ENCODE data around the gene CYP3A7.
"Not testable (repeated sequence)": the region's sequence is repeated elsewhere in the genome, so short reads cannot be mapped to it uniquely, and the experiment has no call there.

Gene CYP3A7

DNA sequence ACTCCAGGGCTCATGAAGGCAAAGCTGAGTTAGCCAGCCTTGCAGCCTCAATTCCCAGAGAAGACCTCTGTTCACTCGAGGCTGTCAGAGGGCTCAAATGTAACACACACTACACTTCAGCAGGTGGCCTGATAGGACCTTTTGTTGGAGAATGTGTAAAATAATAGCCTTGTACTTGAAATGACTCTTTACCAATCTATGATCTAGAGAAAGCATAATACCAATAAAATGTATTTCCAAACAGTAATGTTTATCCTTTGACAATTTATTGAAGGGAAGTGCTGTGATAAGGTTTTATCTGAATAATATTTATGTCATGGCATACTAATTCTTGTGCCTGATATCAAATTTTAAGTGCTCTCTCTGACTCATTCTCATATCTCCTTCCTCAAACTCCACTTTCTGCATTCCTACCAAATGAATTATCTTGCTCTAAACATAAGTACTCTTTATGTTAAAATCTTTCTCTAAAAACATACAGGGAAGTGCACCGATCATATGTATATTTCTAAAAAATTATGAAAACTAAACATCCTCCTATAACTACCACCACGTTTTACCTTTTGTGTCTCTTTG, 20.9 kb downstream of the CYP3A7 start:
- TF ChIP-seq, protein P1, sequence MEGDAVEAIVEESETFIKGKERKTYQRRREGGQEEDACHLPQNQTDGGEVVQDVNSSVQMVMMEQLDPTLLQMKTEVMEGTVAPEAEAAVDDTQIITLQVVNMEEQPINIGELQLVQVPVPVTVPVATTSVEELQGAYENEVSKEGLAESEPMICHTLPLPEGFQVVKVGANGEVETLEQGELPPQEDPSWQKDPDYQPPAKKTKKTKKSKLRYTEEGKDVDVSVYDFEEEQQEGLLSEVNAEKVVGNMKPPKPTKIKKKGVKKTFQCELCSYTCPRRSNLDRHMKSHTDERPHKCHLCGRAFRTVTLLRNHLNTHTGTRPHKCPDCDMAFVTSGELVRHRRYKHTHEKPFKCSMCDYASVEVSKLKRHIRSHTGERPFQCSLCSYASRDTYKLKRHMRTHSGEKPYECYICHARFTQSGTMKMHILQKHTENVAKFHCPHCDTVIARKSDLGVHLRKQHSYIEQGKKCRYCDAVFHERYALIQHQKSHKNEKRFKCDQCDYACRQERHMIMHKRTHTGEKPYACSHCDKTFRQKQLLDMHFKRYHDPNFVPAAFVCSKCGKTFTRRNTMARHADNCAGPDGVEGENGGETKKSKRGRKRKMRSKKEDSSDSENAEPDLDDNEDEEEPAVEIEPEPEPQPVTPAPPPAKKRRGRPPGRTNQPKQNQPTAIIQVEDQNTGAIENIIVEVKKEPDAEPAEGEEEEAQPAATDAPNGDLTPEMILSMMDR (conservative IDR thresholded peaks at IDR 0.05; ENCODE audit: low read depth, low read length): no peak
- DNase-seq (ENCODE audit: low read depth): no peak
- no peak overlapping the region for H3K4me3 ChIP-seq (ENCODE audit: low read length)

DNA sequence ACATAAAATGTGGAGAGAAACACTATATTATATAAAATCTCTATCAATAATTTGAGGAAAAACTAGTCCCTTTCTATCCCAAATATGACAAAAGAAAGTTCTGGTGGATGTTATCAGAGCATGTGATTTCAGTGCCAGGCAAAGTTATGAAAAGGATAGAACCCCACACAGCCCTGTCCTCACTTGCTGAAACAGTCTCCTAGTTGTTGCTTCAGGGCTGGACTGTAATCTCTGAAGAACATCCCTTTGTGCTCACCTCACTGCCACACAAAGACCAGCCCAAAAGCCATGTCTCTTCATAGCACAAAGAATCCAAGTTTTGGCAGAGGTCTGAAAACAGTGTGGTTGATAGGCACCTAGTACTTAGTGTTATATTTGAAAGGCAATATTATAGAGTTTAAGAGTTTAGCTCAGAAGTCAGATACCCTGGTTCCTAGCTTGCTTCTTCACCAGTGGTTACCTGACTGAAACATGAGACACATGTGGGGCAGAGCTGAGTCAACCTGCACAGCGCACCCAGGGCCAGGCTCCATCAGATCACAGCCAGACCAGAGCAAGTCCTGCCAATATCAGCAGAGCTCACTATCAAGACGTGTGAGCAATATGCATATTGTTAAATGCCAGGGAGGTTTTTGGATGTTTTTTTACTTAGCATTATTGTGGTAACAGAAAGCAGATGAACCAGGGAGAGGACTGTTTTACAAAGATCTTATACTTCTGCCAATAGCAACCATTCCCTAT, 25.0 kb downstream of the CYP3A7 start:
- TF ChIP-seq, protein P1 (conservative IDR thresholded peaks at IDR 0.05; ENCODE audit: low read depth, low read length): no peak
- DNase-seq (ENCODE audit: low read depth): no peak
- no peak overlapping the region for H3K4me3 ChIP-seq (ENCODE audit: low read length)

DNA sequence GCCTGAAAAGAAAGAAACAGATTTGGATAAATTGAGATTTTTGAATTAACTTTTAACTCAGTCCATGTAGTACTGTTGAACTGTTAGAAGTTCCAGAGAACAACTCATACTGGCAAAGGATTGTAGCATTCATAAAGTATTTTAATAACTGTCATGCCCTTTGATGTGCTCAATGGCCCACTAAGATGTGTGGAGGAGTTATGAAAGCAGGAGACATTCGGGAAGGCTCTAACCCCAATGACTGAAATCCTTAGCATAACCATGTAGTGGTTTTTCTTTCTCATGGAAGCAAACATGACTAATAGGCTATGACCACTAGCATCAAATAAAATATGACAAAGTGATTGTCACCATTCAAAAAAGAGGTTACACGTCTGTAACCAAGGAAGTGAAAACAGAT, 25.7 kb downstream of the CYP3A7 start:
- TF ChIP-seq, protein P1 (conservative IDR thresholded peaks at IDR 0.05; ENCODE audit: low read depth, low read length): no peak
- DNase-seq (ENCODE audit: low read depth): no peak
- no peak overlapping the region for H3K4me3 ChIP-seq (ENCODE audit: low read length)

DNA sequence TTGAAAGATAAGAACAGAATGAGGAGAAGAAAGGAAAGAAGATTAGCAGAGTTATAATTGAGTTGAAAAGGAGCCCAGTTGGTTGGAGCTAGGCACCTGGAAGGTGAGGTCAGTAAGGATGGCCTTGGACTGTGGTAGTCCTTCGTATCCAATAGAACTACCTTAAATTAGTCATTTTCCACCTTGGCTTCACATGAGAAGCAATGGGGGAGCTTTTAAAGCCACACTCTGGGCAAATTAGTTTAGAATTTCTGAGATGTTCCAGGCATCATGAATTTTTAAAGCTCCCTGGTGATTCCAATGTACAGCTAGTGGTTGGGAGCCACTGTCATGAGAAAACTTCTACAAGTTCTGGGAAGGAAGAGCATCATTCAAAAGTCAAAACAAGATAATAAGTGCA, 27.9 kb downstream of the CYP3A7 start:
- no peak overlapping the region for H3K4me3 ChIP-seq (ENCODE audit: low read length)
- TF ChIP-seq, protein P1 (conservative IDR thresholded peaks at IDR 0.05; ENCODE audit: low read depth, low read length): no peak
- DNase-seq (ENCODE audit: low read depth): peak; percentile 2

DNA sequence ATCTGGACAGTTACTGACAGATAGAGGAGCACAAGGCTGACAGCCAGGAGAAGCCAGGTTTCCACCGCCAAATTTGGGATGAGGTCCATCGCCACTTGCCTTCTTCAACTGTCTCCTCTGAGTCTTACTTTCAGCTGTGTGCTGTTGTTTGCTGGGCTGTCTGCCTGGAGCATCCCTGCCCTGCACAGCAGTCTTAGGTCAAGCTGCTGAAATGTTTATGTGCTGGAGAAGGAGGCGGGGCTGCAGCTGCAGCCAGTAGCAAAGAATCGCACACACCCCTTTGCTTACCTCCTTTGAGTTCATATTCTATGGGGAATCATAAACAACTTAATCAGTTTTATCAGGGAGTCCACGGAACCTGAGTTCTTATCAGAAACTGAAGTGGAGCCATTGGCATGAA, 35.0 kb downstream of the CYP3A7 start:
- no peak overlapping the region for H3K4me3 ChIP-seq (ENCODE audit: low read length)
- DNase-seq (ENCODE audit: low read depth): no peak
- TF ChIP-seq, protein P1 (conservative IDR thresholded peaks at IDR 0.05; ENCODE audit: low read depth, low read length): no peak

DNA sequence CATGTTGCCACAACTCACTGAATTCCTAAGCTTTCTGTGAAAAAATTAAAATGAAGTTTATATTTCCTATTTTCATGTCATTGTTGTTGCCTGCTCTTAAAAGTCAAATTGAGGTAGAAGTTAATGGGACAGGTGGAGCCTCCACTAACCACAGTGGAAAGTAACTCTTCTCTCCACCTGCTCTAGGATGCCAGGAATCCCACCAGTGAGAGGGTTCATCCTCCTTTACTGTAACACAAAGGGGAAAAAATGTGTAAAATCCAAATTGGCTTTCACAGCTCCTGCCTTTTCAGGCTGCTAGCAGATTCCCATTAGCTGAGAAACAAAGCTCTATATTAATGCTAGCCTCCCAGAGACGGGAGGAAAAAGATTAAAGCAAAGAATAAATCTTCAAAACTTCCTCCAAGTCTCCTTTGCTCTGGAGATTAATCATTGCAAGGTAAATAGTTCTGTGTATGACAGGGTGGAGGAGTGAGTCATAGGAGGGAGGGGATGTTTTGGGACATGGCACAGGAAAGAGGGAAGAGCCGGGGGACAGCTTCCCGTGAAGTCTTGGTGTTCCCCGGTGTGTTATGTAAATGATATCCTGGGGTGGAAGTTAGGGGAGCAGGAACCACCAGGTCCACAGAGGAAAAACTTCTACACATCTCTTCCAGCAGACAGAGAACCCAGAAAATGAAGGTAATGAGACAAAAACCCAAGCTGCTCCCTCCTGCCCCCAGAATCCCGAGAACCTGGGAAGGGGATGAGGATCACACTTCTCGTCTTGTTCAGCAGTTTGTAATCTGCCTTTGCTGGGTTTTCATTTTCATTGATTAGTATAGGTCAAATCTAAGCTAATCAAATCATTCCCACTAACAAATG, 35.9 kb downstream of the CYP3A7 start:
- not testable (repeated sequence) for DNase-seq (ENCODE audit: low read depth); H3K4me3 ChIP-seq (ENCODE audit: low read length)

DNA sequence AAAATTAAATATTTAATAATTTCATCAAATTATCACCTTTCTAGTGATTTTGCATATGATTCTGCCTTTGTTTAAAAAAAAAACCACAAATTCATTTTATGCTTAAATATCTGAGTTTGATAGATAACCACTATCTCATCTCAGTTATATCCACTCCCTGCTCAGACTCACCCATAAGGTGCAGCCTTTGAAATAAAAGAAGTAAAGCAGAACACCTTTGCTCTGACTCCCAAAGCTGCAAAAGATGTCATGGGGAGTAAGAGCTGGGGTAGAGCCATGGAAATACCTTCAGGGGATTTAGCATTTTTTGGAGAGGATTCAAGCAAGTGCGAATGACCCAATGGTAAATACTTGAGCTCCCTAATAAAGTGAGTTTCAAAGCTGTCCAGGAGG, 40.1 kb downstream of the CYP3A7 start:
- TF ChIP-seq, protein P1 (conservative IDR thresholded peaks at IDR 0.05; ENCODE audit: low read depth, low read length): no peak
- no peak overlapping the region for H3K4me3 ChIP-seq (ENCODE audit: low read length)
- DNase-seq (ENCODE audit: low read depth): no peak
